Measurements from ENCODE around the gene LYRM4.

DNA sequence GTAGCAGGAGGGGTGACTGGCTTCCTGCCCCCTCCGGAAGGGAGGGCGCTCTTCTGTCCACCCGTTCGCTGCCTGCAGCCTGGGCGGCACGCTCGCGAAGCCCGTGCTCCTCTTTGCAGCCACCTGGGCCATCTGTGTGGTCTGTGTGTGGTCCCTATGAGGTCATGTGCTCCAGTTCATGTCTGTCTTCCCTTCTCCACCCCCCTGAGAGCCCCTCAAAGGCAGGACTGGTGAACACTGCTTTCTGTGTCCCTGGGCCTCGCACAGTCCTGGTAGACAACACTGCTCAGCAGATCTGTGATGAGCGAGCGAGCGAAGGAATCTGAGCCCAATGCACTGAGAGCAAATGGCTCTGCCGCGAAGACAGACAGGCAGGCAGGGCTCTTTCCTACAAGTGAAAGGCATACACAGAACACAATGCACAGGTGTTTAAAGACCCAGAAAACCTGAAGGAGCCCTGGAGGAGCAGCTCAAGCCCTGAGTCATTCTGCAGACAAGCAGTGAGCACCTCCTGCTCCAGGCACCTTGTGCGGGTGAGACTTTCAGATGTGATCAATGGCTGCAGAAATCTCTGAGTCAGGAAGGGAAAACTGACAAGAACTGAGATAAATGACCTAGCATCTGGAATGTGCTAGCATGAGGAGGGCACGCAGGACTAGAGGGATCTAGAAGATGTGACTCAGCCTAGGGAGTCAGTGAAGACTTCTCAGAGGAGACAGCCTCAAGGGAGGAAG is 148.5 kb downstream of the LYRM4 start:
- no peak for TF ChIP-seq POLR2A (IDR thresholded peaks at IDR 0.05; ENCODE audit: low read length)
- TF ChIP-seq, protein P1, sequence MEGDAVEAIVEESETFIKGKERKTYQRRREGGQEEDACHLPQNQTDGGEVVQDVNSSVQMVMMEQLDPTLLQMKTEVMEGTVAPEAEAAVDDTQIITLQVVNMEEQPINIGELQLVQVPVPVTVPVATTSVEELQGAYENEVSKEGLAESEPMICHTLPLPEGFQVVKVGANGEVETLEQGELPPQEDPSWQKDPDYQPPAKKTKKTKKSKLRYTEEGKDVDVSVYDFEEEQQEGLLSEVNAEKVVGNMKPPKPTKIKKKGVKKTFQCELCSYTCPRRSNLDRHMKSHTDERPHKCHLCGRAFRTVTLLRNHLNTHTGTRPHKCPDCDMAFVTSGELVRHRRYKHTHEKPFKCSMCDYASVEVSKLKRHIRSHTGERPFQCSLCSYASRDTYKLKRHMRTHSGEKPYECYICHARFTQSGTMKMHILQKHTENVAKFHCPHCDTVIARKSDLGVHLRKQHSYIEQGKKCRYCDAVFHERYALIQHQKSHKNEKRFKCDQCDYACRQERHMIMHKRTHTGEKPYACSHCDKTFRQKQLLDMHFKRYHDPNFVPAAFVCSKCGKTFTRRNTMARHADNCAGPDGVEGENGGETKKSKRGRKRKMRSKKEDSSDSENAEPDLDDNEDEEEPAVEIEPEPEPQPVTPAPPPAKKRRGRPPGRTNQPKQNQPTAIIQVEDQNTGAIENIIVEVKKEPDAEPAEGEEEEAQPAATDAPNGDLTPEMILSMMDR (IDR thresholded peaks at IDR 0.05), result no peak
- TF ChIP-seq, protein P2, sequence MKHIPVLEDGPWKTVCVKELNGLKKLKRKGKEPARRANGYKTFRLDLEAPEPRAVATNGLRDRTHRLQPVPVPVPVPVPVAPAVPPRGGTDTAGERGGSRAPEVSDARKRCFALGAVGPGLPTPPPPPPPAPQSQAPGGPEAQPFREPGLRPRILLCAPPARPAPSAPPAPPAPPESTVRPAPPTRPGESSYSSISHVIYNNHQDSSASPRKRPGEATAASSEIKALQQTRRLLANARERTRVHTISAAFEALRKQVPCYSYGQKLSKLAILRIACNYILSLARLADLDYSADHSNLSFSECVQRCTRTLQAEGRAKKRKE (CRISPR knock-in tag; IDR thresholded peaks at IDR 0.05; ENCODE audit: low read depth), result no peak
- TF ChIP-seq, protein P3, sequence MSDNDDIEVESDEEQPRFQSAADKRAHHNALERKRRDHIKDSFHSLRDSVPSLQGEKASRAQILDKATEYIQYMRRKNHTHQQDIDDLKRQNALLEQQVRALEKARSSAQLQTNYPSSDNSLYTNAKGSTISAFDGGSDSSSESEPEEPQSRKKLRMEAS (IDR thresholded peaks at IDR 0.05), result 0 out of 2 replicates have a peak, but pooled peaks have one; percentile 28
- TF ChIP-seq ZFP36 (IDR thresholded peaks at IDR 0.05; ENCODE audit: borderline replicate concordance, partially characterized antibody), result no peak
- no peak for TF ChIP-seq EP300 (IDR thresholded peaks at IDR 0.05)
- no peak for TF ChIP-seq CBX2 (IDR thresholded peaks at IDR 0.05; ENCODE audit: borderline replicate concordance, low read depth)
- TF ChIP-seq RNF2 (IDR thresholded peaks at IDR 0.05; ENCODE audit: borderline replicate concordance, low read depth), result no peak
- TF ChIP-seq CEBPB (IDR thresholded peaks at IDR 0.05), result no peak

Data from A549 (cell line).